ENCODE data around the gene GDPD5. TPM values are rescaled to one million over a fixed set of nuclear protein-coding genes. Genes with fewer than 3 reads are reported as not detected.

Gene GDPD5
- total and polyA plus RNA-seq, 4 experiments from 2014 or later = 11.0 to 160 (median 85.7) TPM

DNA sequence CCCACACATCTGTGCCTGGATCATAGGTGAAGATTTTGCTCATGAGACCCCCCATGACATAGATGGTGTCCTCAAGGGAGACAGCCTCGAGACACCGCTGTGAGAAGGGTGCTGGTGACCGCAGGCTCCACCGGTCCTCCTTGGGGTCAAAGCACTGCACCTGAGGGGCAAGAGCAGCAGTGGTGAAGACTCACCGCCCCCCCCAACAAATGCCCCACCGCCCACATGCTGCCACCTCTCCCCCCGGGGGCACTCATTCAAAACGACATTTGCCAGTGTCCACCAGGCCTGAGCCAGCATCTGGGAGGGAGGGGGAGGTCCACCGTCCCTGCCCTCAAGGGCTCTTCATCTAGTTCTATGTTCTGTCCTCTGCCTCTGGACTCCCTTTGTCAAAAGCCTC, 102.0 kb downstream of the GDPD5 start:
- Mint-ChIP-seq H3K4me3 (no peak overlapping the region), H3K4me1 (peaks cover 0 to 11% (median 6%) of the 10 kb centered on the region in 4 donors), H3K27ac (peak overlapping the region in 1 of 7 donors; percentile 8), H3K27me3 (peaks cover 0 to 2% of the 10 kb centered on the region in 2 donors), H3K36me3 (peaks cover 4 to 11% of the 10 kb centered on the region in 2 donors), H3K9me3 (no peaks in the 10 kb centered on the region)
- Histone ChIP-seq H3K36me3 (ENCODE audit: insufficient read depth, low read length) (no peaks in the 10 kb centered on the region), H3K9me3 (ENCODE audit: control insufficient read depth in 1 of 2, low read length in 2 of 2) (no peaks in the 10 kb centered on the region), H3K27me3 (ENCODE audit: insufficient read depth, low read length) (no peaks in the 10 kb centered on the region), H3K4me3 (ENCODE audit: low read length in 2 of 2) (no peak overlapping the region), H3K27ac (ENCODE audit: low read depth, low read length) (no peak overlapping the region), H3K4me1 (ENCODE audit: insufficient read depth, low read length) (peaks cover 3% of the 10 kb centered on the region)
- ChIA-PET CTCF (ENCODE audit: partially characterized antibody) (interaction anchor here (1.1 to 7.7 kb wide), 2 partner anchors 16 to 20 kb away, joined by 4 to 29 read pairs; no protein-coding TSS in a partner anchor), POLR2A (ENCODE audit: partially characterized antibody) (interaction anchor here (0.9 kb wide), 1 partner anchor 23 kb away, joined by 4 read pairs; no protein-coding TSS in a partner anchor)
- intact Hi-C loops (cut with micrococcal nuclease) = no loop called here
- DNase-seq = no peak

DNA sequence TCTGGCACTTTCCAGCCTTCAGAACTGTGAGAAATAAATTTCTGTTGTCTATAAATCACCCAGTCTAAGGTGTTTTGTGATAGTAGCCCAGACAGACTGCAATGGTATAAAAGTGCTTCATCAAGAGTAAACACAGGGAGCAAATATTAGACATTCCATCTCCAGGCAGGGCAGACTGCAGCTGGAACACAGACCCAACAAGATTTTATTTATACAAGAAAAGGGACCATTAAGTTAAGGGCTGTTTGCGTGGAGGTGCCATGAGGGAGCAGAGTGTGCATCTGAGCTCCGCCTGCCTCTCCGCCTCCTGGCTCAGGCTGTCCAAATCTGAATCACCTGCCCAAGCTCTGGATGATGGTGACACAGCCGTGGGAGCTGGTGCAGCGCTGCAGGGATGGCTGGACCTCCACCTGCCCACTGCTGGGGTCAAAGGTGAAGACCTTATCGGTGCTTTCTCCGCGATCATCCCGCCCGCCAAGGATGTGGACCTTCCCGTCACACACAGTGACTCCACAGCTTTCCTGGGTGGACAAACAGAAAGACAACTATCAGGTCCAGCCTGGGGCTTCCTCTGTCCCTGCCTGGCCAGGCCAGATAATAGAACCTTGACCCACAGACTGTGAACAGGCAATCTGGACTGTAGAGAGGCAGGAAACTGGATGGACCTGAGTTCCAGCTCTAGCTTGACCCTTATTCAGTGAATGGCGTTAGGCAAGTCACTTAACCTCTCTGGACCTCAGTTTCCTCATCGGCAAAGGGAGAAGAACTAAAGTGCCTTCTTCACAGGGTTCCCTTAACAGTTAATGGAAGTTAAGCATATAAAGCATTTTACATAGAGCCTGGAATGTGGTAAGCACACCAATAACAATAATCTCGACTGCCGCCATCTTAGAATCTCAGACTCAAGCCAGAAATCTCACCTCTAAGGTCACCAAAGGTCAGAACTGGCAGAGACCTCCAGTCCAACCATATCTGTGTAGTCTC, 103.2 kb downstream of the GDPD5 start:
- peaks cover 4 to 11% of the 10 kb centered on the region in 2 donors for H3K36me3 Mint-ChIP-seq
- no peaks in the 10 kb centered on the region for H3K27me3 ChIP-seq (ENCODE audit: insufficient read depth, low read length)
- peaks cover 0 to 1% (median 0%) of the 10 kb centered on the region in 4 donors for H3K4me1 Mint-ChIP-seq
- ChIA-PET CTCF (ENCODE audit: partially characterized antibody) (interaction anchor here (1.1 to 7.7 kb wide), 2 partner anchors 15 to 21 kb away, joined by 4 to 29 read pairs; no protein-coding TSS in a partner anchor), POLR2A (ENCODE audit: partially characterized antibody) (interaction anchor here (0.9 kb wide), 1 partner anchor 22 kb away, joined by 4 read pairs; no protein-coding TSS in a partner anchor)
- H3K9me3 Mint-ChIP-seq = no peaks in the 10 kb centered on the region
- H3K27me3 Mint-ChIP-seq = no peaks in the 10 kb centered on the region
- H3K27ac Mint-ChIP-seq = peak overlapping the region in 3 of 7 donors; percentile 16 to 57 (median 48)
- no peak for DNase-seq
- no peak overlapping the region for H3K4me3 Mint-ChIP-seq
- H3K4me3 ChIP-seq (ENCODE audit: low read length in 2 of 2) = no peak overlapping the region
- H3K27ac ChIP-seq (ENCODE audit: low read depth, low read length) = no peak overlapping the region
- no peaks in the 10 kb centered on the region for H3K9me3 ChIP-seq (ENCODE audit: control insufficient read depth in 1 of 2, low read length in 2 of 2)
- H3K36me3 ChIP-seq (ENCODE audit: insufficient read depth, low read length) = no peaks in the 10 kb centered on the region
- intact Hi-C loops (cut with micrococcal nuclease) = no loop called here
- no peaks in the 10 kb centered on the region for H3K4me1 ChIP-seq (ENCODE audit: insufficient read depth, low read length)

DNA sequence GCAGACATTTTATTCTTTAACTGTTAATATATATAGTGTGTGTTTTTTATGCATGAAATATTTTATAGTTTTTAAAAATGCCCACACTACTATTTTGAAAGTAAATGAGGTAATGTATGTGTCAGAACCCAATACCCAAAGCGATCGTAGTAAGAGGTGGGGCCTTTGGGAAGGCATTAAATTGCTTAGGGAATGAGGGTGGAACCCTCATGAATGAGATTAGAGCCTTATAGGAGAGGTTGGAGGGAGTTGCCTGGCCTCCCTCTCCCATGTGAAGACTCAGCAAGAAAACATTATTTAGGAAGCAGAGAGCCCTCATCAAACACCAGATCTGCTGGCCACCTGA, 103.9 kb downstream of the GDPD5 start:
- peaks cover 6 to 12% of the 10 kb centered on the region in 2 donors for H3K36me3 Mint-ChIP-seq
- H3K4me1 Mint-ChIP-seq = peaks cover 0 to 1% (median under 1%) of the 10 kb centered on the region in 4 donors
- H3K27me3 ChIP-seq (ENCODE audit: insufficient read depth, low read length) = no peaks in the 10 kb centered on the region
- ChIA-PET POLR2A (ENCODE audit: partially characterized antibody) (no interaction called here), CTCF (ENCODE audit: partially characterized antibody) (no interaction called here)
- H3K4me3 ChIP-seq (ENCODE audit: low read length in 2 of 2) = no peak overlapping the region
- intact Hi-C loops (cut with micrococcal nuclease) = no loop called here
- no peaks in the 10 kb centered on the region for H3K9me3 ChIP-seq (ENCODE audit: control insufficient read depth in 1 of 2, low read length in 2 of 2)
- no peak overlapping the region for H3K27ac ChIP-seq (ENCODE audit: low read depth, low read length)
- no peaks in the 10 kb centered on the region for H3K4me1 ChIP-seq (ENCODE audit: insufficient read depth, low read length)
- no peaks in the 10 kb centered on the region for H3K36me3 ChIP-seq (ENCODE audit: insufficient read depth, low read length)
- no peaks in the 10 kb centered on the region for H3K9me3 Mint-ChIP-seq
- no peak for DNase-seq
- H3K27ac Mint-ChIP-seq = peak overlapping the region in 2 of 7 donors; percentile 16 to 37
- H3K27me3 Mint-ChIP-seq = no peaks in the 10 kb centered on the region
- H3K4me3 Mint-ChIP-seq = no peak overlapping the region

GRCh38 chr11:75421035-75421602, 104.6 kb downstream of the GDPD5 start:
- H3K9me3 ChIP-seq (ENCODE audit: control insufficient read depth in 1 of 2, low read length in 2 of 2) = no peaks in the 10 kb centered on the region
- intact Hi-C loops (cut with micrococcal nuclease) = no loop called here
- H3K36me3 Mint-ChIP-seq = peaks cover 8 to 16% of the 10 kb centered on the region in 2 donors
- no peak overlapping the region for H3K27ac ChIP-seq (ENCODE audit: low read depth, low read length)
- ChIA-PET CTCF (ENCODE audit: partially characterized antibody) (no interaction called here), POLR2A (ENCODE audit: partially characterized antibody) (interaction anchor here (0.8 kb wide), 1 partner anchor 105 kb away, joined by 3 read pairs; the partner anchor contains the start of gene GDPD5)
- H3K9me3 Mint-ChIP-seq = no peaks in the 10 kb centered on the region
- no peak overlapping the region for H3K4me3 Mint-ChIP-seq
- no peaks in the 10 kb centered on the region for H3K4me1 ChIP-seq (ENCODE audit: insufficient read depth, low read length)
- H3K4me3 ChIP-seq (ENCODE audit: low read length in 2 of 2) = no peak overlapping the region
- peaks cover 0 to 3% (median under 1%) of the 10 kb centered on the region in 4 donors for H3K4me1 Mint-ChIP-seq
- no peaks in the 10 kb centered on the region for H3K27me3 Mint-ChIP-seq
- DNase-seq = no peak
- peak overlapping the region in 2 of 7 donors; percentile 19 to 32 for H3K27ac Mint-ChIP-seq
- no peaks in the 10 kb centered on the region for H3K27me3 ChIP-seq (ENCODE audit: insufficient read depth, low read length)
- no peaks in the 10 kb centered on the region for H3K36me3 ChIP-seq (ENCODE audit: insufficient read depth, low read length)

- no peak for DNase-seq
- ChIA-PET POLR2A (ENCODE audit: partially characterized antibody) (interaction anchor here (0.8 kb wide), 1 partner anchor 105 kb away, joined by 3 read pairs; the partner anchor contains the start of gene GDPD5), CTCF (ENCODE audit: partially characterized antibody) (interaction anchor here (1.9 kb wide), 1 partner anchor 13 kb away, joined by 5 read pairs; no protein-coding TSS in a partner anchor)
- H3K27me3 Mint-ChIP-seq = no peaks in the 10 kb centered on the region
- Histone ChIP-seq H3K4me3 (ENCODE audit: low read length in 2 of 2) (no peak overlapping the region), H3K36me3 (ENCODE audit: insufficient read depth, low read length) (no peaks in the 10 kb centered on the region), H3K9me3 (ENCODE audit: control insufficient read depth in 1 of 2, low read length in 2 of 2) (no peaks in the 10 kb centered on the region), H3K27me3 (ENCODE audit: insufficient read depth, low read length) (no peaks in the 10 kb centered on the region), H3K4me1 (ENCODE audit: insufficient read depth, low read length) (no peaks in the 10 kb centered on the region), H3K27ac (ENCODE audit: low read depth, low read length) (no peak overlapping the region)
- intact Hi-C loops (cut with micrococcal nuclease) = no loop called here
- H3K4me1 Mint-ChIP-seq = peaks cover 0 to 3% (median under 1%) of the 10 kb centered on the region in 4 donors
- H3K36me3 Mint-ChIP-seq = peaks cover 8 to 18% of the 10 kb centered on the region in 2 donors
- no peaks in the 10 kb centered on the region for H3K9me3 Mint-ChIP-seq
- peak overlapping the region in 4 of 7 donors; percentile 1 to 51 (median 15) for H3K27ac Mint-ChIP-seq
- no peak overlapping the region for H3K4me3 Mint-ChIP-seq
These were observed 105.3 kb downstream of the GDPD5 start for GRCh38 chr11:75420224-75421034.

GRCh38 chr11:75413864-75414263, 111.9 kb downstream of the GDPD5 start:
- H3K36me3 Mint-ChIP-seq = peaks cover 10 to 37% of the 10 kb centered on the region in 2 donors
- no peak for DNase-seq
- peaks cover 0 to 4% (median 2%) of the 10 kb centered on the region in 4 donors for H3K4me1 Mint-ChIP-seq
- H3K9me3 ChIP-seq (ENCODE audit: control insufficient read depth in 1 of 2, low read length in 2 of 2) = no peaks in the 10 kb centered on the region
- H3K27me3 ChIP-seq (ENCODE audit: insufficient read depth, low read length) = no peaks in the 10 kb centered on the region
- no peak overlapping the region for H3K27ac Mint-ChIP-seq
- intact Hi-C loops (cut with micrococcal nuclease) = no loop called here
- no peak overlapping the region for H3K4me3 Mint-ChIP-seq
- CTCF ChIA-PET (ENCODE audit: partially characterized antibody) = interaction anchor here (1.1 to 3.5 kb wide), 2 partner anchors 11 to 24 kb away, joined by 3 to 10 read pairs; no protein-coding TSS in a partner anchor
- peaks cover 0 to 2% (median 0%) of the 10 kb centered on the region in 8 donors for H3K9me3 Mint-ChIP-seq
- H3K4me1 ChIP-seq (ENCODE audit: insufficient read depth, low read length) = no peaks in the 10 kb centered on the region
- no peak overlapping the region for H3K27ac ChIP-seq (ENCODE audit: low read depth, low read length)
- POLR2A ChIA-PET (ENCODE audit: partially characterized antibody) = interaction anchor here (1.1 kb wide), 1 partner anchor 14 kb away, joined by 3 read pairs; no protein-coding TSS in a partner anchor
- no peak overlapping the region for H3K4me3 ChIP-seq (ENCODE audit: low read length in 2 of 2)
- H3K36me3 ChIP-seq (ENCODE audit: insufficient read depth, low read length) = peaks cover 9% of the 10 kb centered on the region
- H3K27me3 Mint-ChIP-seq = no peaks in the 10 kb centered on the region

Measured in CD4-positive, alpha-beta memory T cell (primary cell).